ENCODE results near the gene C1orf232.

DNA sequence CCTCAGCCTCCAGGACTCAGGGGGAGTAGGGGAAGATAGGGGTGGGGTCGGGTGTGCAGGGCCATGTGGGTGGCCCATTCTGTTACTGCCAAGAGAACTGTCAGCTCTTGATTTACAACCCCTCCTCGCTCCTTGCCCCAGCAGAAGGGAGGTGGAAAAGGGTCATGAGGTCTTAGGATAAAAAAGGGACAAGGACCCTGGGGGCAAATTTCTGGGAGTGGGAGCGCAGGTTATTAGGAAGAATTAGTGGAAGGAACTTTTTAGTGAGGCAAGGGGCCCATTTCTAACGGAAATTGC lies 9.1 kb downstream of the C1orf232 start:
- TF ChIP-seq, protein P1, sequence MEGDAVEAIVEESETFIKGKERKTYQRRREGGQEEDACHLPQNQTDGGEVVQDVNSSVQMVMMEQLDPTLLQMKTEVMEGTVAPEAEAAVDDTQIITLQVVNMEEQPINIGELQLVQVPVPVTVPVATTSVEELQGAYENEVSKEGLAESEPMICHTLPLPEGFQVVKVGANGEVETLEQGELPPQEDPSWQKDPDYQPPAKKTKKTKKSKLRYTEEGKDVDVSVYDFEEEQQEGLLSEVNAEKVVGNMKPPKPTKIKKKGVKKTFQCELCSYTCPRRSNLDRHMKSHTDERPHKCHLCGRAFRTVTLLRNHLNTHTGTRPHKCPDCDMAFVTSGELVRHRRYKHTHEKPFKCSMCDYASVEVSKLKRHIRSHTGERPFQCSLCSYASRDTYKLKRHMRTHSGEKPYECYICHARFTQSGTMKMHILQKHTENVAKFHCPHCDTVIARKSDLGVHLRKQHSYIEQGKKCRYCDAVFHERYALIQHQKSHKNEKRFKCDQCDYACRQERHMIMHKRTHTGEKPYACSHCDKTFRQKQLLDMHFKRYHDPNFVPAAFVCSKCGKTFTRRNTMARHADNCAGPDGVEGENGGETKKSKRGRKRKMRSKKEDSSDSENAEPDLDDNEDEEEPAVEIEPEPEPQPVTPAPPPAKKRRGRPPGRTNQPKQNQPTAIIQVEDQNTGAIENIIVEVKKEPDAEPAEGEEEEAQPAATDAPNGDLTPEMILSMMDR (conservative IDR thresholded peaks at IDR 0.05; ENCODE audit: low read depth in 2 of 2), result no peak
- TF ChIP-seq CREB1 (CRISPR knock-in tag; IDR thresholded peaks at IDR 0.05; ENCODE audit: low read depth) (no peak), EZH2phosphoT487 (IDR thresholded peaks at IDR 0.05; ENCODE audit: unreplicated experiment) (no peak), JUNB (IDR thresholded peaks at IDR 0.05; ENCODE audit: unreplicated experiment) (no peak), EZH2 (IDR thresholded peaks at IDR 0.05; ENCODE audit: low read depth, unreplicated experiment) (no peak), ZNF114 (CRISPR knock-in tag; IDR thresholded peaks at IDR 0.05) (no peak), NANOG (IDR thresholded peaks at IDR 0.05; ENCODE audit: borderline replicate concordance) (no peak), POLR2AphosphoS5 (IDR thresholded peaks at IDR 0.05; ENCODE audit: low read depth) (no peak)
- TF ChIP-seq, protein P2, sequence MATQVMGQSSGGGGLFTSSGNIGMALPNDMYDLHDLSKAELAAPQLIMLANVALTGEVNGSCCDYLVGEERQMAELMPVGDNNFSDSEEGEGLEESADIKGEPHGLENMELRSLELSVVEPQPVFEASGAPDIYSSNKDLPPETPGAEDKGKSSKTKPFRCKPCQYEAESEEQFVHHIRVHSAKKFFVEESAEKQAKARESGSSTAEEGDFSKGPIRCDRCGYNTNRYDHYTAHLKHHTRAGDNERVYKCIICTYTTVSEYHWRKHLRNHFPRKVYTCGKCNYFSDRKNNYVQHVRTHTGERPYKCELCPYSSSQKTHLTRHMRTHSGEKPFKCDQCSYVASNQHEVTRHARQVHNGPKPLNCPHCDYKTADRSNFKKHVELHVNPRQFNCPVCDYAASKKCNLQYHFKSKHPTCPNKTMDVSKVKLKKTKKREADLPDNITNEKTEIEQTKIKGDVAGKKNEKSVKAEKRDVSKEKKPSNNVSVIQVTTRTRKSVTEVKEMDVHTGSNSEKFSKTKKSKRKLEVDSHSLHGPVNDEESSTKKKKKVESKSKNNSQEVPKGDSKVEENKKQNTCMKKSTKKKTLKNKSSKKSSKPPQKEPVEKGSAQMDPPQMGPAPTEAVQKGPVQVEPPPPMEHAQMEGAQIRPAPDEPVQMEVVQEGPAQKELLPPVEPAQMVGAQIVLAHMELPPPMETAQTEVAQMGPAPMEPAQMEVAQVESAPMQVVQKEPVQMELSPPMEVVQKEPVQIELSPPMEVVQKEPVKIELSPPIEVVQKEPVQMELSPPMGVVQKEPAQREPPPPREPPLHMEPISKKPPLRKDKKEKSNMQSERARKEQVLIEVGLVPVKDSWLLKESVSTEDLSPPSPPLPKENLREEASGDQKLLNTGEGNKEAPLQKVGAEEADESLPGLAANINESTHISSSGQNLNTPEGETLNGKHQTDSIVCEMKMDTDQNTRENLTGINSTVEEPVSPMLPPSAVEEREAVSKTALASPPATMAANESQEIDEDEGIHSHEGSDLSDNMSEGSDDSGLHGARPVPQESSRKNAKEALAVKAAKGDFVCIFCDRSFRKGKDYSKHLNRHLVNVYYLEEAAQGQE (IDR thresholded peaks at IDR 0.05; ENCODE audit: unreplicated experiment), result no peak
- TF ChIP-seq, protein P3, sequence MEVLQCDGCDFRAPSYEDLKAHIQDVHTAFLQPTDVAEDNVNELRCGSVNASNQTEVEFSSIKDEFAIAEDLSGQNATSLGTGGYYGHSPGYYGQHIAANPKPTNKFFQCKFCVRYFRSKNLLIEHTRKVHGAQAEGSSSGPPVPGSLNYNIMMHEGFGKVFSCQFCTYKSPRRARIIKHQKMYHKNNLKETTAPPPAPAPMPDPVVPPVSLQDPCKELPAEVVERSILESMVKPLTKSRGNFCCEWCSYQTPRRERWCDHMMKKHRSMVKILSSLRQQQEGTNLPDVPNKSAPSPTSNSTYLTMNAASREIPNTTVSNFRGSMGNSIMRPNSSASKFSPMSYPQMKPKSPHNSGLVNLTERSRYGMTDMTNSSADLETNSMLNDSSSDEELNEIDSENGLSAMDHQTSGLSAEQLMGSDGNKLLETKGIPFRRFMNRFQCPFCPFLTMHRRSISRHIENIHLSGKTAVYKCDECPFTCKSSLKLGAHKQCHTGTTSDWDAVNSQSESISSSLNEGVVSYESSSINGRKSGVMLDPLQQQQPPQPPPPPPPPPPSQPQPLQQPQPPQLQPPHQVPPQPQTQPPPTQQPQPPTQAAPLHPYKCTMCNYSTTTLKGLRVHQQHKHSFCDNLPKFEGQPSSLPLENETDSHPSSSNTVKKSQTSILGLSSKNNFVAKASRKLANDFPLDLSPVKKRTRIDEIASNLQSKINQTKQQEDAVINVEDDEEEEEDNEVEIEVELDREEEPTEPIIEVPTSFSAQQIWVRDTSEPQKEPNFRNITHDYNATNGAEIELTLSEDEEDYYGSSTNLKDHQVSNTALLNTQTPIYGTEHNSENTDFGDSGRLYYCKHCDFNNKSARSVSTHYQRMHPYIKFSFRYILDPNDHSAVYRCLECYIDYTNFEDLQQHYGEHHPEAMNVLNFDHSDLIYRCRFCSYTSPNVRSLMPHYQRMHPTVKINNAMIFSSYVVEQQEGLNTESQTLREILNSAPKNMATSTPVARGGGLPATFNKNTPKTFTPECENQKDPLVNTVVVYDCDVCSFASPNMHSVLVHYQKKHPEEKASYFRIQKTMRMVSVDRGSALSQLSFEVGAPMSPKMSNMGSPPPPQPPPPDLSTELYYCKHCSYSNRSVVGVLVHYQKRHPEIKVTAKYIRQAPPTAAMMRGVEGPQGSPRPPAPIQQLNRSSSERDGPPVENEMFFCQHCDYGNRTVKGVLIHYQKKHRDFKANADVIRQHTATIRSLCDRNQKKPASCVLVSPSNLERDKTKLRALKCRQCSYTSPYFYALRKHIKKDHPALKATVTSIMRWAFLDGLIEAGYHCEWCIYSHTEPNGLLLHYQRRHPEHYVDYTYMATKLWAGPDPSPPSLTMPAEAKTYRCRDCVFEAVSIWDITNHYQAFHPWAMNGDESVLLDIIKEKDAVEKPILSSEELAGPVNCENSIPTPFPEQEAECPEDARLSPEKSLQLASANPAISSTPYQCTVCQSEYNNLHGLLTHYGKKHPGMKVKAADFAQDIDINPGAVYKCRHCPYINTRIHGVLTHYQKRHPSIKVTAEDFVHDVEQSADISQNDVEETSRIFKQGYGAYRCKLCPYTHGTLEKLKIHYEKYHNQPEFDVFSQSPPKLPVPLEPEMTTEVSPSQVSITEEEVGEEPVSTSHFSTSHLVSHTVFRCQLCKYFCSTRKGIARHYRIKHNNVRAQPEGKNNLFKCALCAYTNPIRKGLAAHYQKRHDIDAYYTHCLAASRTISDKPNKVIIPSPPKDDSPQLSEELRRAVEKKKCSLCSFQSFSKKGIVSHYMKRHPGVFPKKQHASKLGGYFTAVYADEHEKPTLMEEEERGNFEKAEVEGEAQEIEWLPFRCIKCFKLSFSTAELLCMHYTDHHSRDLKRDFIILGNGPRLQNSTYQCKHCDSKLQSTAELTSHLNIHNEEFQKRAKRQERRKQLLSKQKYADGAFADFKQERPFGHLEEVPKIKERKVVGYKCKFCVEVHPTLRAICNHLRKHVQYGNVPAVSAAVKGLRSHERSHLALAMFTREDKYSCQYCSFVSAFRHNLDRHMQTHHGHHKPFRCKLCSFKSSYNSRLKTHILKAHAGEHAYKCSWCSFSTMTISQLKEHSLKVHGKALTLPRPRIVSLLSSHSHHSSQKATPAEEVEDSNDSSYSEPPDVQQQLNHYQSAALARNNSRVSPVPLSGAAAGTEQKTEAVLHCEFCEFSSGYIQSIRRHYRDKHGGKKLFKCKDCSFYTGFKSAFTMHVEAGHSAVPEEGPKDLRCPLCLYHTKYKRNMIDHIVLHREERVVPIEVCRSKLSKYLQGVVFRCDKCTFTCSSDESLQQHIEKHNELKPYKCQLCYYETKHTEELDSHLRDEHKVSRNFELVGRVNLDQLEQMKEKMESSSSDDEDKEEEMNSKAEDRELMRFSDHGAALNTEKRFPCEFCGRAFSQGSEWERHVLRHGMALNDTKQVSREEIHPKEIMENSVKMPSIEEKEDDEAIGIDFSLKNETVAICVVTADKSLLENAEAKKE (CRISPR knock-in tag; IDR thresholded peaks at IDR 0.05), result no peak
